ENCODE data around the gene ARMH2. TPM values are rescaled to one million over a fixed set of nuclear protein-coding genes. Genes with fewer than 3 reads are reported as not detected.

The ARMH2 gene
- total RNA-seq, 1 donor from 2014 or later: not detected

Other genes with a start within 250 kb of the ARMH2 start
- 0.05 TPM for gene KIAA0319, start 152.7 kb downstream of the ARMH2 start, total RNA-seq
- gene TDP2, start 132.0 kb downstream of the ARMH2 start, total RNA-seq: 24.1 TPM
- gene ACOT13, start 131.8 kb downstream of the ARMH2 start, total RNA-seq: 40.5 TPM
- gene C6orf62, start 79.8 kb downstream of the ARMH2 start, total RNA-seq: 48.2 TPM
- gene GMNN, start 24.0 kb downstream of the ARMH2 start, total RNA-seq: 3.7 TPM
- 11.2 TPM for gene RIPOR2, start 137.0 kb upstream of the ARMH2 start, total RNA-seq

All from cardiac septum (tissue), 1 donor.